CD14-positive monocyte (primary cell): Measurements from ENCODE around the gene CBLN1. TPM values are rescaled to one million over a fixed set of nuclear protein-coding genes. Genes with fewer than 3 reads are reported as not detected.

Experiments
- DNase-seq, 3 donors: peaks; one replicate each; pipeline ENCODE4 v3.0.0-alpha.2; 2011 to 2022
- H2AFZ ChIP-seq: 2 replicates; pipeline ENCODE4 v1.6.0; 2012; ENCODE audit warnings: mild to moderate bottlenecking, low read depth, low read length, inconsistent platforms; ENCODE audit not compliant: insufficient read depth, poor library complexity, severe bottlenecking
- H3K27ac ChIP-seq, 2 donors: 1 replicate in 1 of 2; 2 replicates in 1 of 2; pipeline ENCODE4 v1.5.1; 2012 to 2013; ENCODE audit warnings: low read length in 2 of 2, control low read depth in 1 of 2, inconsistent platforms in 1 of 2, low read depth in 1 of 2, mild to moderate bottlenecking in 1 of 2
- H3K27me3 ChIP-seq, 2 donors: one replicate each; pipeline versions ENCODE4 v1.6.0 to v1.6.1; 2011 to 2013; ENCODE audit warnings: low read length in 2 of 2; ENCODE audit not compliant: control insufficient read depth in 2 of 2, insufficient read depth in 2 of 2
- H3K36me3 ChIP-seq, 2 donors: replicated peaks in 1 of 2; 1 replicate in 1 of 2; 2 replicates in 1 of 2; pipeline versions ENCODE4 v1.5.1 to v1.6.1; 2012 to 2013; ENCODE audit warnings: low read length in 2 of 2, control low read depth in 1 of 2, inconsistent platforms in 1 of 2, mild to moderate bottlenecking in 1 of 2; ENCODE audit not compliant: insufficient read depth in 2 of 2, control insufficient read depth in 1 of 2
- H3K4me1 ChIP-seq, 2 donors: 1 replicate in 1 of 2; 2 replicates in 1 of 2; pipeline versions ENCODE4 v1.5.1 to v1.6.1; 2012 to 2013; ENCODE audit warnings: low read length in 2 of 2, control low read depth in 1 of 2, inconsistent platforms in 1 of 2, mild to moderate bottlenecking in 1 of 2, moderate library complexity in 1 of 2; ENCODE audit not compliant: insufficient read depth in 2 of 2, control insufficient read depth in 1 of 2
- H3K4me2 ChIP-seq: replicated peaks from 2 replicates; pipeline ENCODE3; 2012; ENCODE audit warnings: low read length, moderate library complexity, mild to moderate bottlenecking; ENCODE audit not compliant: poor library complexity, severe bottlenecking; ENCODE audit errors: extremely low read depth
- H3K4me3 ChIP-seq, 3 experiments: fragments of 200-600 bp in 1 of 3; sonication (generic) in 1 of 3; replicated peaks in 1 of 3; 1 replicate in 2 of 3; 2 replicates in 1 of 3; pipeline ENCODE4 v1.5.1; 2011 to 2013; ENCODE audit warnings: low read length in 3 of 3, mild to moderate bottlenecking in 3 of 3, control low read depth in 2 of 3, low read depth in 2 of 3, inconsistent platforms in 1 of 3, moderate library complexity in 1 of 3
- H3K79me2 ChIP-seq: 2 replicates; pipeline ENCODE4 v1.6.0; 2012; ENCODE audit warnings: mild to moderate bottlenecking, control low read depth, inconsistent platforms, low read length, moderate library complexity; ENCODE audit not compliant: insufficient read depth
- H3K9ac ChIP-seq: 2 replicates; pipeline ENCODE4 v1.6.0; 2017; ENCODE audit warnings: low read length, mild to moderate bottlenecking; ENCODE audit not compliant: insufficient read depth, poor library complexity, severe bottlenecking
- H3K9me3 ChIP-seq, 2 donors: replicated peaks in 1 of 2; 1 replicate in 1 of 2; 2 replicates in 1 of 2; pipeline versions ENCODE4 v1.5.1 to v1.6.1; 2012 to 2013; ENCODE audit warnings: low read length in 2 of 2, control low read depth in 1 of 2; ENCODE audit not compliant: control insufficient read depth in 1 of 2, insufficient read depth in 1 of 2
- H4K20me1 ChIP-seq: 2 replicates; pipeline ENCODE4 v1.6.0; 2012; ENCODE audit warnings: mild to moderate bottlenecking, low read length, control low read depth, moderate library complexity; ENCODE audit not compliant: insufficient read depth
- H3K27ac Mint-ChIP-seq, 7 donors: one replicate each; pipeline ENCODE4 v1.8.0; 2020; ENCODE audit warnings: mild to moderate bottlenecking in 7 of 7, mixed read lengths in 7 of 7, moderate library complexity in 6 of 7, inconsistent platforms in 2 of 7
- H3K27me3 Mint-ChIP-seq, 3 donors: one replicate each; pipeline ENCODE4 v1.8.0; 2021 to 2022; ENCODE audit warnings: low read depth in 3 of 3, mild to moderate bottlenecking in 3 of 3, mixed read lengths in 3 of 3, moderate library complexity in 3 of 3, inconsistent platforms in 1 of 3
- H3K36me3 Mint-ChIP-seq, 2 donors: one replicate each; pipeline ENCODE4 v1.8.0; 2020; ENCODE audit warnings: mixed read lengths in 2 of 2, inconsistent platforms in 1 of 2, mild to moderate bottlenecking in 1 of 2
- H3K4me1 Mint-ChIP-seq: one replicate; pipeline ENCODE4 v1.8.0; 2020; ENCODE audit warnings: mild to moderate bottlenecking, mixed read lengths
- H3K4me3 Mint-ChIP-seq, 2 donors: one replicate each; pipeline ENCODE4 v1.8.0; 2020; ENCODE audit warnings: mild to moderate bottlenecking in 2 of 2, mixed read lengths in 2 of 2, moderate library complexity in 1 of 2
- H3K9me3 Mint-ChIP-seq, 7 donors: one replicate each; pipeline ENCODE4 v1.8.0; 2020 to 2022; ENCODE audit warnings: mixed read lengths in 7 of 7, mild to moderate bottlenecking in 6 of 7, moderate library complexity in 6 of 7, inconsistent platforms in 2 of 7
- CTCF ChIP-seq: fragments of 200-600 bp; IDR thresholded peaks from one replicate; pipeline ENCODE4 v1.8.0; 2022; ENCODE audit warnings: antibody characterized with exemption, mild to moderate bottlenecking
- WGBS: methylation state at CpG from one replicate; pipeline ENCODE4 v1.1.5; 2013; ENCODE audit warnings: missing lambda C conversion rate; ENCODE audit not compliant: insufficient coverage; 5-methylcytosine and 5-hydroxymethylcytosine counted together
- intact Hi-C, 2 donors: fragments of 100-400 bp; cut with micrococcal nuclease; formaldehyde crosslinking; loops; one replicate each; pipeline versions ENCODE4 v1.15.0 to v1.15.1; 2023
- polyA plus RNA-seq, 3 donors: library from polyadenylated mRNA; depleted of rRNA in 1 of 3; unstranded in 2 of 3; stranded (reverse) in 1 of 3; fragments of 300-500 nt in 2 of 3; fragments of >200 nt in 1 of 3; fragmentation: Illumina TruSeq in 2 of 3; gene quantifications; 1 replicate in 2 of 3; 2 replicates in 1 of 3; pipeline ENCODE4 v1.2.3, GENCODE V29; 2012 to 2021

CBLN1 gene
- polyA plus RNA-seq, 3 donors: not detected

GRCh38 chr16:49277766-49278566 is 3.7 kb downstream of the CBLN1 start:
- Mint-ChIP-seq H3K36me3 (peaks cover 0 to 5% of the 10 kb centered on the region in 2 donors), H3K27me3 (peaks cover 87 to 96% (median 90%) of the 10 kb centered on the region in 3 donors), H3K4me3 (peak overlapping the region in 1 of 2 donors; percentile 72), H3K27ac (no peak overlapping the region), H3K4me1 (peaks cover 9% of the 10 kb centered on the region), H3K9me3 (peaks cover 4 to 41% (median 18%) of the 10 kb centered on the region in 7 donors)
- peaks cover 78 to 90% of the 10 kb centered on the region in 2 donors for H3K27me3 ChIP-seq
- no peak overlapping the region for H3K27ac ChIP-seq
- no peaks in the 10 kb centered on the region for H3K79me2 ChIP-seq
- no peak for TF ChIP-seq CTCF
- no peak overlapping the region for H3K9ac ChIP-seq
- H3K4me3 ChIP-seq: no peak overlapping the region
- 6% methylated on average over 42 of the region's 49 CpGs for WGBS
- DNase-seq: no peak
- H3K36me3 ChIP-seq: no peaks in the 10 kb centered on the region
- peaks cover 0 to 34% of the 10 kb centered on the region in 2 donors for H3K9me3 ChIP-seq
- H4K20me1 ChIP-seq: no peaks in the 10 kb centered on the region
- no peak overlapping the region for H3K4me2 ChIP-seq
- H2AFZ ChIP-seq: no peak overlapping the region
- H3K4me1 ChIP-seq: peaks cover 3 to 10% of the 10 kb centered on the region in 2 donors
- intact Hi-C loops: no loop called here

- H3K4me1 ChIP-seq: peaks cover under 1 to 7% of the 10 kb centered on the region in 2 donors
- H3K27ac ChIP-seq: no peak overlapping the region
- no peaks in the 10 kb centered on the region for H3K36me3 ChIP-seq
- H3K79me2 ChIP-seq: no peaks in the 10 kb centered on the region
- DNase-seq: no peak
- peaks cover 0 to 35% (median 13%) of the 10 kb centered on the region in 7 donors for H3K9me3 Mint-ChIP-seq
- intact Hi-C loops: no loop called here
- H3K4me3 Mint-ChIP-seq: peak overlapping the region in 1 of 2 donors; percentile 68
- H3K9me3 ChIP-seq: peaks cover 0 to 34% of the 10 kb centered on the region in 2 donors
- no peak for TF ChIP-seq CTCF
- no peak overlapping the region for H3K4me3 ChIP-seq
- no peaks in the 10 kb centered on the region for H4K20me1 ChIP-seq
- peaks cover 5% of the 10 kb centered on the region for H3K4me1 Mint-ChIP-seq
- no peak overlapping the region for H3K4me2 ChIP-seq
- H3K27ac Mint-ChIP-seq: no peak overlapping the region
- peaks cover 76 to 88% of the 10 kb centered on the region in 2 donors for H3K27me3 ChIP-seq
- no peaks in the 10 kb centered on the region for H3K36me3 Mint-ChIP-seq
- WGBS: 3% methylated on average over 11 of the region's 18 CpGs
- H2AFZ ChIP-seq: no peak overlapping the region
- peaks cover 84 to 95% (median 88%) of the 10 kb centered on the region in 3 donors for H3K27me3 Mint-ChIP-seq
- no peak overlapping the region for H3K9ac ChIP-seq
Observed at GRCh38 chr16:49277386-49277742, 4.3 kb downstream of the CBLN1 start.
